Fibroblast of upper back skin (primary cell): Measurements from ENCODE around the gene ERO1B.
"Not testable (repeated sequence)": the region's sequence is repeated elsewhere in the genome, so short reads cannot be mapped to it uniquely, and the experiment has no call there.

Experiments
- DNase-seq: peaks from one replicate; pipeline ENCODE4 v3.0.0-alpha.2; 2013

Gene ERO1B

GRCh38 chr1:236281654-236282424, at the start of gene ERO1B:
ERO1B (minus strand) TSS chr1:236281958; CDS start chr1:236281783, 175 bp downstream.
- peak; percentile 94 for DNase-seq

- DNase-seq = not testable (repeated sequence)
These were observed 49.7 kb upstream of the ERO1B start for GRCh38 chr1:236331412-236331811.

GRCh38 chr1:236326432-236326831, 44.7 kb upstream of the ERO1B start:
- DNase-seq = no peak

GRCh38 chr1:236325567-236325966, 43.8 kb upstream of the ERO1B start:
- no peak for DNase-seq

GRCh38 chr1:236323819-236324411, 42.2 kb upstream of the ERO1B start:
- no peak for DNase-seq

- DNase-seq = no peak
These were observed 41.0 kb upstream of the ERO1B start for GRCh38 chr1:236322566-236323409.

- DNase-seq = no peak
These were observed 39.3 kb upstream of the ERO1B start for GRCh38 chr1:236321101-236321500.

- no peak for DNase-seq
These were observed 38.9 kb upstream of the ERO1B start for GRCh38 chr1:236320671-236321070.

- no peak for DNase-seq
These were observed 38.5 kb upstream of the ERO1B start for GRCh38 chr1:236320214-236320613.

GRCh38 chr1:236316437-236316836, 34.7 kb upstream of the ERO1B start:
- no peak for DNase-seq

GRCh38 chr1:236315518-236315917, 33.8 kb upstream of the ERO1B start:
- no peak for DNase-seq

GRCh38 chr1:236315092-236315491, 33.3 kb upstream of the ERO1B start:
- DNase-seq = no peak

GRCh38 chr1:236314050-236314449, 32.3 kb upstream of the ERO1B start:
- not testable (repeated sequence) for DNase-seq

GRCh38 chr1:236313427-236313826, 31.7 kb upstream of the ERO1B start:
- no peak for DNase-seq

GRCh38 chr1:236311040-236311439, 29.3 kb upstream of the ERO1B start:
- no peak for DNase-seq

- no peak for DNase-seq
These were observed 27.1 kb upstream of the ERO1B start for GRCh38 chr1:236308827-236309226.

- DNase-seq = no peak
These were observed 25.7 kb upstream of the ERO1B start for GRCh38 chr1:236307435-236307834.

GRCh38 chr1:236304682-236305081, 22.9 kb upstream of the ERO1B start:
- no peak for DNase-seq

- DNase-seq = no peak
These were observed 21.9 kb upstream of the ERO1B start for GRCh38 chr1:236303675-236304074.

GRCh38 chr1:236302941-236303340, 21.2 kb upstream of the ERO1B start:
- no peak for DNase-seq

GRCh38 chr1:236301958-236302335, 20.2 kb upstream of the ERO1B start:
- DNase-seq = no peak

- no peak for DNase-seq
These were observed 19.6 kb upstream of the ERO1B start for GRCh38 chr1:236301080-236301957.

- DNase-seq = no peak
These were observed 15.4 kb upstream of the ERO1B start for GRCh38 chr1:236297161-236297560.
